ENCODE data around the gene TMEM154. TPM values are rescaled to one million over a fixed set of nuclear protein-coding genes. Genes with fewer than 3 reads are reported as not detected.

TMEM154 gene
- total and polyA plus RNA-seq, 10 of the 15 experiments (the other 5 are each of a cell fraction or from before 2014, with no cell fraction given), result 5.1 to 41.4 (median 18.2) TPM

DNA sequence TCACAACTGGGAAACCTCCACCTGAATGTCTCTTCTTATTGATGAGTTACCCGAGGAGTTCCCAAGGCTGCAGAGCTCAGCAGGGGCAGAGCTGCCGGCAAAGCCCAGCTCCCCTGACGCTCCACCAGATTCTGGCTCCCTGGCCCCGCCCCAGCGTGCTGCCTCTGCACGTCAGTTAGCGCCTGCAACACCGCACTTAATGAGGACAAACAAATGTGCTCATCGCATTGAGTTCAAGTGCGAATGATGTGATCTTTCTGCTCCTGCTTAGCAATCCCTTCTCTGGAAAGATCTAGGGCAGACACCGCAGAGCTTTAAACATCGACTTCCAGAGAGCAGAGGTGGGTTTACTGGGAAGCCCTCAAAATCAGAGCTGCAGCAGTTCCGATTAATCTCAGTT is 88.4 kb downstream of the TMEM154 start:
- 20% methylated on average over 13 of the region's 13 CpGs for WGBS (ENCODE audit: insufficient coverage, insufficient replicate concordance, low lambda C conversion rate, missing lambda C conversion rate)

More for the DNA sequence above, 88.4 kb downstream of the TMEM154 start:
- ATAC-seq, result peak; percentile 61
- no TSS peak for BruUV-seq (replicated peaks)
- Histone ChIP-seq H3K9me3 (replicated peaks; ENCODE audit: control insufficient read depth, insufficient read depth, low read length) (no peaks in the 10 kb centered on the region; the same call in 1 of the 3 replicates), H3K4me3 (no peak overlapping the region), H3K27me3 (replicated peaks in 1 of 2; ENCODE audit: control insufficient read depth in 2 of 2, insufficient read depth in 2 of 2, low read length in 1 of 2) (no peaks in the 10 kb centered on the region), H2AFZ (ENCODE audit: control insufficient read depth, low read depth, low read length) (no peak overlapping the region), H3K36me3 (ENCODE audit: control insufficient read depth in 2 of 2, insufficient read depth in 2 of 2, low read length in 1 of 2) (no peaks in the 10 kb centered on the region), H3K9ac (ENCODE audit: control insufficient read depth, insufficient read depth, low read length) (no peak overlapping the region), H3K27ac (ENCODE audit: control insufficient read depth, insufficient read depth) (no peak overlapping the region), H4K20me1 (ENCODE audit: control insufficient read depth, insufficient read depth) (no peaks in the 10 kb centered on the region), H3K79me2 (ENCODE audit: control insufficient read depth, insufficient read depth, low read length) (no peaks in the 10 kb centered on the region), H3K4me2 (ENCODE audit: control insufficient read depth, insufficient read depth) (no peak overlapping the region), H3K4me1 (ENCODE audit: control insufficient read depth, insufficient read depth, low read length) (peaks cover 18% of the 10 kb centered on the region)
- ChIA-PET CTCF (interaction anchor here (1.0 kb wide), 1 partner anchor 25 kb away, joined by 3 read pairs; no protein-coding TSS in a partner anchor), RAD21 (ENCODE audit: unreplicated experiment) (interaction anchor here (1.4 kb wide), 1 partner anchor 47 kb away, joined by 5 read pairs; no protein-coding TSS in a partner anchor), POLR2A (interaction anchor here (1.0 kb wide), 1 partner anchor 38 kb away, joined by 3 read pairs; no protein-coding TSS in a partner anchor), SMC1A (ENCODE audit: uncharacterized antibody, unreplicated experiment) (interaction anchor here (0.6 to 4.7 kb wide), 6 partner anchors 12 to 100 kb away, joined by 3 to 37 read pairs (median 6); no protein-coding TSS in a partner anchor)
- in situ Hi-C loops (cut with MboI), result no loop called here
- DNase-seq (ENCODE audit: low read depth, low spot score), result no peak
- TF ChIP-seq CBX3 (IDR thresholded peaks at IDR 0.05; ENCODE audit: borderline replicate concordance, low read depth), result no peak
- TF ChIP-seq, protein P1, sequence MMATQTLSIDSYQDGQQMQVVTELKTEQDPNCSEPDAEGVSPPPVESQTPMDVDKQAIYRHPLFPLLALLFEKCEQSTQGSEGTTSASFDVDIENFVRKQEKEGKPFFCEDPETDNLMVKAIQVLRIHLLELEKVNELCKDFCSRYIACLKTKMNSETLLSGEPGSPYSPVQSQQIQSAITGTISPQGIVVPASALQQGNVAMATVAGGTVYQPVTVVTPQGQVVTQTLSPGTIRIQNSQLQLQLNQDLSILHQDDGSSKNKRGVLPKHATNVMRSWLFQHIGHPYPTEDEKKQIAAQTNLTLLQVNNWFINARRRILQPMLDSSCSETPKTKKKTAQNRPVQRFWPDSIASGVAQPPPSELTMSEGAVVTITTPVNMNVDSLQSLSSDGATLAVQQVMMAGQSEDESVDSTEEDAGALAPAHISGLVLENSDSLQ (IDR thresholded peaks at IDR 0.05), result peak; percentile 29; the same call in 1 of the 2 replicates
- intact Hi-C loops (cut with micrococcal nuclease; ENCODE audit: unreplicated experiment), result no loop called here
- FAIRE-seq, result no peak
